IMR-90 (cell line): Measurements from ENCODE around the gene SMCHD1. TPM values are rescaled to one million over a fixed set of nuclear protein-coding genes. Genes with fewer than 3 reads are reported as not detected.

Source experiments
- ATAC-seq: fragments of 200-7000 bp; cut with Tn5 transposase; 2 replicates; pipeline ENCODE4 v1.9.1; 2020; ENCODE audit warnings: low read depth, mild to moderate bottlenecking, moderate library complexity
- BruUV-seq: library from RNA; stranded (reverse); fragments of 400-500 nt; replicated peaks from 2 replicates; lab custom pipeline; 2021; lab: Mats Ljungman, UMichigan
- CTCF ChIA-PET: fragments of 300-600 bp; formaldehyde crosslinking; extraction: SDS; loops from one replicate; lab custom pipeline; 2021; ENCODE audit warnings: antibody characterized with exemption; lab: Yijun Ruan, JAX
- POLR2A ChIA-PET: fragments of 300-600 bp; sonication (Branson Sonifier 250); formaldehyde crosslinking; loops from one replicate; lab custom pipeline; 2022; ENCODE audit warnings: antibody characterized with exemption; ENCODE audit not compliant: unreplicated experiment; lab: Charles Lee
- DNase-seq: peaks from one replicate; pipeline ENCODE4 v3.0.0; 2013
- H2AFZ ChIP-seq: replicated peaks from 2 replicates; pipeline ENCODE3; 2013; ENCODE audit warnings: low read length, mild to moderate bottlenecking; ENCODE audit not compliant: poor library complexity
- H2AK5ac ChIP-seq: 2 replicates; pipeline ENCODE4 v1.6.1; 2013; ENCODE audit warnings: low read depth, low read length, inconsistent platforms
- H2AK9ac ChIP-seq: replicated peaks from 2 replicates; pipeline ENCODE3; 2013; ENCODE audit warnings: mild to moderate bottlenecking, low read depth, low read length, moderate library complexity; ENCODE audit not compliant: poor library complexity
- H2BK120ac ChIP-seq: 2 replicates; pipeline ENCODE4 v1.6.1; 2013; ENCODE audit warnings: low read depth, low read length, inconsistent platforms
- H2BK15ac ChIP-seq: 3 replicates; pipeline ENCODE4 v1.6.1; 2013; ENCODE audit warnings: low read depth, low read length, inconsistent platforms
- H2BK20ac ChIP-seq: 2 replicates; pipeline ENCODE4 v1.6.1; 2013; ENCODE audit warnings: low read depth, mild to moderate bottlenecking, inconsistent platforms, low read length, moderate library complexity
- H2BK5ac ChIP-seq: 2 replicates; pipeline ENCODE4 v1.6.1; 2013; ENCODE audit warnings: mild to moderate bottlenecking, low read depth, low read length, inconsistent platforms; ENCODE audit not compliant: poor library complexity, severe bottlenecking
- H3K14ac ChIP-seq: replicated peaks from 2 replicates; pipeline ENCODE4 v1.6.1; 2013; ENCODE audit warnings: low read depth, low read length, inconsistent platforms
- H3K18ac ChIP-seq: 2 replicates; pipeline ENCODE4 v1.6.1; 2013; ENCODE audit warnings: low read depth, low read length, control low read depth
- H3K23ac ChIP-seq: 2 replicates; pipeline ENCODE4 v1.6.1; 2013; ENCODE audit warnings: low read depth, low read length, inconsistent platforms
- H3K27ac ChIP-seq: 2 replicates; pipeline ENCODE4 v1.5.1; 2013; ENCODE audit warnings: mild to moderate bottlenecking, control low read depth, low read length; ENCODE audit not compliant: insufficient read depth
- H3K27me3 ChIP-seq: 2 replicates; pipeline ENCODE4 v1.6.1; 2013; ENCODE audit warnings: low read length; ENCODE audit not compliant: control insufficient read depth, insufficient read depth
- H3K36me3 ChIP-seq: 2 replicates; pipeline ENCODE4 v1.6.1; 2013; ENCODE audit warnings: low read length, mixed read lengths; ENCODE audit not compliant: control insufficient read depth, insufficient read depth
- H3K4ac ChIP-seq: 2 replicates; pipeline ENCODE4 v1.6.1; 2013; ENCODE audit warnings: low read depth, low read length, inconsistent platforms
- H3K4me1 ChIP-seq: 2 replicates; pipeline ENCODE4 v1.6.1; 2013; ENCODE audit warnings: low read length, mixed read lengths; ENCODE audit not compliant: control insufficient read depth, insufficient read depth
- H3K4me2 ChIP-seq: 2 replicates; pipeline ENCODE4 v1.6.1; 2013; ENCODE audit warnings: low read depth, mild to moderate bottlenecking, control low read depth, low read length, moderate library complexity
- H3K4me3 ChIP-seq: 2 replicates; pipeline ENCODE4 v1.5.1; 2013; ENCODE audit warnings: low read depth, mild to moderate bottlenecking, control low read depth, low read length, moderate library complexity; ENCODE audit not compliant: insufficient read depth
- H3K56ac ChIP-seq: 2 replicates; pipeline ENCODE4 v1.6.1; 2013; ENCODE audit warnings: low read length, inconsistent platforms; ENCODE audit not compliant: insufficient read depth; ENCODE audit errors: extremely low read depth
- H3K79me1 ChIP-seq, 2 experiments: 2 replicates each; pipeline ENCODE4 v1.6.1; 2013; ENCODE audit warnings: low read length in 2 of 2, inconsistent platforms in 1 of 2, low read depth in 1 of 2
- H3K9ac ChIP-seq: 2 replicates; pipeline ENCODE4 v1.6.1; 2013; ENCODE audit warnings: low read depth, low read length, control low read depth
- H3K9me1 ChIP-seq: 2 replicates; pipeline ENCODE4 v1.6.1; 2013; ENCODE audit warnings: low read length, inconsistent platforms; ENCODE audit not compliant: insufficient read depth
- H3K9me3 ChIP-seq: 2 replicates; pipeline ENCODE4 v1.6.1; 2013; ENCODE audit warnings: low read length; ENCODE audit not compliant: control insufficient read depth, insufficient read depth
- H4K20me1 ChIP-seq: 2 replicates; pipeline ENCODE4 v1.6.1; 2013; ENCODE audit warnings: low read length, inconsistent platforms; ENCODE audit not compliant: insufficient read depth
- H4K5ac ChIP-seq: 2 replicates; pipeline ENCODE4 v1.6.1; 2013; ENCODE audit warnings: mild to moderate bottlenecking, low read depth, low read length, control low read depth
- H4K8ac ChIP-seq, 2 experiments: 2 replicates each; pipeline ENCODE4 v1.6.1; 2013; ENCODE audit warnings: low read depth in 2 of 2, low read length in 2 of 2, control low read depth in 1 of 2, inconsistent platforms in 1 of 2
- H4K91ac ChIP-seq: 2 replicates; pipeline ENCODE4 v1.6.1; 2013; ENCODE audit warnings: low read depth, low read length, inconsistent platforms; ENCODE audit not compliant: insufficient read depth
- BHLHE40 ChIP-seq: fragments of 150-350 bp; IDR thresholded peaks from 2 replicates; pipeline ENCODE4 v1.6.1; 2016; ENCODE audit warnings: mild to moderate bottlenecking, low read depth, low read length
- CEBPB ChIP-seq: IDR thresholded peaks from 2 replicates; pipeline ENCODE4 v1.6.1; 2012; ENCODE audit warnings: low read depth, low read length, improper control_type of control experiment
- CHD1 ChIP-seq: IDR thresholded peaks from 2 replicates; pipeline ENCODE4 v1.6.1; 2012; ENCODE audit warnings: low read depth, low read length, improper control_type of control experiment
- CTCF ChIP-seq: conservative IDR thresholded peaks from 2 replicates; pipeline ENCODE4 v1.5.1; 2012; ENCODE audit warnings: mild to moderate bottlenecking, low read depth, low read length, improper control_type of control experiment
- ELK1 ChIP-seq: fragments of 150-350 bp; IDR thresholded peaks from 2 replicates; pipeline ENCODE4 v1.6.1; 2016; ENCODE audit warnings: low read depth, mild to moderate bottlenecking, low read length, moderate library complexity, borderline replicate concordance
- FOS ChIP-seq: fragments of 150-350 bp; IDR thresholded peaks from 2 replicates; pipeline ENCODE4 v1.6.1; 2016; ENCODE audit warnings: low read depth, low read length
- MAFK ChIP-seq: IDR thresholded peaks from 2 replicates; pipeline ENCODE4 v1.6.1; 2012; ENCODE audit warnings: low read depth, low read length, improper control_type of control experiment
- MAZ ChIP-seq: IDR thresholded peaks from 2 replicates; pipeline ENCODE4 v1.6.1; 2012; ENCODE audit warnings: low read depth, mild to moderate bottlenecking, low read length, improper control_type of control experiment, moderate library complexity, borderline replicate concordance
- MXI1 ChIP-seq: IDR thresholded peaks from 2 replicates; pipeline ENCODE4 v1.6.1; 2012; ENCODE audit warnings: low read depth, mild to moderate bottlenecking, low read length, moderate library complexity, borderline replicate concordance
- NFE2L2 ChIP-seq: fragments of 150-350 bp; IDR thresholded peaks from 2 replicates; pipeline ENCODE4 v1.6.1; 2016; ENCODE audit warnings: low read depth, mild to moderate bottlenecking, low read length
- POLR2A ChIP-seq: IDR thresholded peaks from 2 replicates; pipeline ENCODE4 v1.6.1; 2012; ENCODE audit warnings: mild to moderate bottlenecking, low read depth, low read length
- RAD21 ChIP-seq: IDR thresholded peaks from 2 replicates; pipeline ENCODE4 v1.6.1; 2012; ENCODE audit warnings: low read length, improper control_type of control experiment
- RCOR1 ChIP-seq: IDR thresholded peaks from 2 replicates; pipeline ENCODE4 v1.6.1; 2012; ENCODE audit warnings: mild to moderate bottlenecking, low read length, improper control_type of control experiment; ENCODE audit not compliant: insufficient replicate concordance
- RFX5 ChIP-seq: IDR thresholded peaks from 2 replicates; pipeline ENCODE4 v1.8.0; 2012; ENCODE audit warnings: low read depth, mild to moderate bottlenecking, low read length, moderate library complexity
- SMC3 ChIP-seq: fragments of 150-350 bp; IDR thresholded peaks from 2 replicates; pipeline ENCODE4 v1.6.1; 2016; ENCODE audit warnings: low read depth, mild to moderate bottlenecking, antibody characterized with exemption, low read length, moderate library complexity
- USF2 ChIP-seq: fragments of 150-350 bp; IDR thresholded peaks from 2 replicates; pipeline ENCODE4 v1.6.1; 2017; ENCODE audit warnings: mild to moderate bottlenecking, antibody characterized with exemption, low read length, low read depth
- WGBS, 2 experiments: methylation state at CpG; one replicate each; pipeline versions ENCODE4 v1.1.5 to v1.1.7; 2013; ENCODE audit warnings: missing lambda C conversion rate in 2 of 2; ENCODE audit not compliant: insufficient read length in 1 of 2; ENCODE audit errors: extremely low coverage in 2 of 2; 5-methylcytosine and 5-hydroxymethylcytosine counted together
- dilution Hi-C: fragments of 300-500 bp; cut with HindIII; formaldehyde crosslinking; loops from one replicate; pipeline ENCODE4 v1.14.3; 2018; ENCODE audit warnings: low sequenced_read_pairs; ENCODE audit not compliant: unreplicated experiment
- in situ Hi-C: fragments of 300-500 bp; cut with MboI; formaldehyde crosslinking; loops from 3 replicates; pipeline ENCODE4 v1.14.3; 2019; ENCODE audit warnings: low sequenced_read_pairs, inconsistent platforms, mixed read lengths
- intact Hi-C: fragments of 100-400 bp; cut with micrococcal nuclease; formaldehyde crosslinking; loops from 2 replicates; pipeline ENCODE4 v1.10.0; 2022
- polyA plus RNA-seq, 3 experiments: library from polyadenylated mRNA; depleted of rRNA; stranded (reverse); fragments of >200 nt; gene quantifications; 2 replicates each; pipeline ENCODE4 v1.2.3, GENCODE V29; 2012; ENCODE audit warnings: low replicate concordance in 1 of 3
- total RNA-seq: library from RNA; depleted of rRNA; stranded (reverse); fragments of >200 nt; gene quantifications from 2 replicates; pipeline ENCODE4 v1.2.3, GENCODE V29; 2012

Gene SMCHD1
- total and polyA plus RNA-seq, 2 of the 4 experiments (the other 2 are of a cell fraction), result 14.8 to 47.3 TPM

GRCh38 chr18:2662990-2663389 lies 7.5 kb downstream of the SMCHD1 start:
- ATAC-seq, result no peak
- BruUV-seq, result no TSS peak
- H2BK15ac ChIP-seq, result no peak overlapping the region
- peaks cover 56% of the 10 kb centered on the region for H4K20me1 ChIP-seq
- TF ChIP-seq USF2, result no peak
- no peak for TF ChIP-seq NFE2L2
- TF ChIP-seq BHLHE40, result no peak
- no peak for TF ChIP-seq RCOR1
- TF ChIP-seq ELK1, result no peak
- no peak for TF ChIP-seq MAZ
- TF ChIP-seq RAD21, result no peak
- TF ChIP-seq POLR2A, result no peak
- TF ChIP-seq CHD1, result no peak
- TF ChIP-seq SMC3, result no peak
- TF ChIP-seq MXI1, result no peak
- TF ChIP-seq CTCF, result no peak
- TF ChIP-seq RFX5, result no peak
- TF ChIP-seq CEBPB, result no peak
- TF ChIP-seq FOS, result no peak
- TF ChIP-seq MAFK, result no peak
- H3K79me1 ChIP-seq, result peaks cover 0 to 24% of the 10 kb centered on the region in 2 experiments; a peak in 3 of 4 replicates
- no peak overlapping the region for H3K4me2 ChIP-seq
- no peak overlapping the region for H3K56ac ChIP-seq
- H3K4me3 ChIP-seq, result no peak overlapping the region
- ChIA-PET POLR2A (no interaction called here), CTCF (interaction anchor here (0.6 kb wide), 1 partner anchor 12 kb away, joined by 3 read pairs; no protein-coding TSS in a partner anchor)
- H3K36me3 ChIP-seq, result peaks cover 6% of the 10 kb centered on the region
- in situ Hi-C loops (no loop called here), dilution Hi-C loops (no loop called here), intact Hi-C loops (no loop called here)
- peaks cover 10% of the 10 kb centered on the region for H3K9me1 ChIP-seq
- H4K8ac ChIP-seq, result no peak overlapping the region
- H3K18ac ChIP-seq, result no peak overlapping the region
- no peak overlapping the region for H3K4ac ChIP-seq
- no peak overlapping the region for H2AK5ac ChIP-seq
- H2BK5ac ChIP-seq, result no peak overlapping the region
- H3K4me1 ChIP-seq, result peaks cover 7% of the 10 kb centered on the region
- H4K91ac ChIP-seq, result no peak overlapping the region
- H3K23ac ChIP-seq, result no peak overlapping the region
- no peak overlapping the region for H2AFZ ChIP-seq
- no peak for DNase-seq
- no peak overlapping the region for H2BK120ac ChIP-seq
- 90% methylated on average over 2 of the region's 5 CpGs; no CpG with 5 or more reads in 1 of the 2 experiments for WGBS, 2 experiments
- no peak overlapping the region for H3K27ac ChIP-seq
- no peaks in the 10 kb centered on the region for H3K27me3 ChIP-seq
- H2BK20ac ChIP-seq, result no peak overlapping the region
- H2AK9ac ChIP-seq, result no peak overlapping the region
- H4K5ac ChIP-seq, result no peak overlapping the region
- H3K9ac ChIP-seq, result no peak overlapping the region
- H3K14ac ChIP-seq, result no peak overlapping the region
- H3K9me3 ChIP-seq, result no peaks in the 10 kb centered on the region
